ENCODE results near the gene RAB3IL1.

RAB3IL1 gene

DNA sequence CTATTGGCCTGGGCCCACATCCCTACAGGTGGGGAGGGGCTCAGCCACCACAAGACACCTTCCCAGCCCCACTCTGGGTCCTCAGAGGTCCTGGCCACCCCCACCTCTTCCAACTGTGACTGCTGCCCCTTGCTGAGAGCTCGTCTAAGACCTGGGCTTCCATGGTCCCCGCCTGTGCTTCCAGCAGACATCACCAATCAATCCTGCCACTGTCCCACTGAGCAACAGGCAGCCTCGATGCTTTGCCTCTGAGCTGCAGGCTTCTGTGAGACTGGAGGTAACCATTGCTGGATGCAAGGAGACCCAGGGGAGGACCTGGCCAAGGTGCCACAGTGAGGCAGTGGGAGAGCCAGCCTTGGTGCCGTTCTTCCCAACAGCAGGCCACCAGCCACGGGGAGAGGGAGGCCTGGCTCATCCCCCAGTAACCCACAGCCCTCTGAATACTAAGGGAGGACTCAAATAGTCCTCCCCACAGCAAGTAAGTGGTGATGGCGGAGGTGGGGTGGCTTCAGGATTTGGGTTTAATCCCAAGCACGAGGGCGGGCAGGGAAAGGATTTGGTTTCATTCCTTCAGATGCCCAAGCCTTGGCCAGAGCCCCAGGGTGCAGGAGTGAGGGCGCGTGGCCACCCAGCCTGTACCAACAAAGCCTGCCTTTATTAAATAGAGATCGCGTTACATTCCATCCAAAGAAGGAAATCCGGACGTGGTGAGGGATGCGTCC lies 20.5 kb downstream of the RAB3IL1 start:
- no peaks in the 10 kb centered on the region for H3K27me3 ChIP-seq (ENCODE audit: insufficient read depth, low read depth)
- H3K4me2 ChIP-seq, result no peak overlapping the region
- no peak overlapping the region for H2AFZ ChIP-seq (ENCODE audit: low read depth)
- peaks cover 27% of the 10 kb centered on the region for H3K4me1 ChIP-seq (ENCODE audit: low read depth, poor library complexity, severe bottlenecking)
- no peak overlapping the region for H3K4me3 ChIP-seq (IDR thresholded peaks at IDR 0.05; ENCODE audit: insufficient read depth, low read depth, low read length)
- H3K79me2 ChIP-seq (ENCODE audit: insufficient read depth, low read depth), result no peaks in the 10 kb centered on the region
- H3K36me3 ChIP-seq (ENCODE audit: insufficient read depth), result no peaks in the 10 kb centered on the region
- no peaks in the 10 kb centered on the region for H4K20me1 ChIP-seq (ENCODE audit: insufficient read depth)
- TF ChIP-seq, protein P1, sequence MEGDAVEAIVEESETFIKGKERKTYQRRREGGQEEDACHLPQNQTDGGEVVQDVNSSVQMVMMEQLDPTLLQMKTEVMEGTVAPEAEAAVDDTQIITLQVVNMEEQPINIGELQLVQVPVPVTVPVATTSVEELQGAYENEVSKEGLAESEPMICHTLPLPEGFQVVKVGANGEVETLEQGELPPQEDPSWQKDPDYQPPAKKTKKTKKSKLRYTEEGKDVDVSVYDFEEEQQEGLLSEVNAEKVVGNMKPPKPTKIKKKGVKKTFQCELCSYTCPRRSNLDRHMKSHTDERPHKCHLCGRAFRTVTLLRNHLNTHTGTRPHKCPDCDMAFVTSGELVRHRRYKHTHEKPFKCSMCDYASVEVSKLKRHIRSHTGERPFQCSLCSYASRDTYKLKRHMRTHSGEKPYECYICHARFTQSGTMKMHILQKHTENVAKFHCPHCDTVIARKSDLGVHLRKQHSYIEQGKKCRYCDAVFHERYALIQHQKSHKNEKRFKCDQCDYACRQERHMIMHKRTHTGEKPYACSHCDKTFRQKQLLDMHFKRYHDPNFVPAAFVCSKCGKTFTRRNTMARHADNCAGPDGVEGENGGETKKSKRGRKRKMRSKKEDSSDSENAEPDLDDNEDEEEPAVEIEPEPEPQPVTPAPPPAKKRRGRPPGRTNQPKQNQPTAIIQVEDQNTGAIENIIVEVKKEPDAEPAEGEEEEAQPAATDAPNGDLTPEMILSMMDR (conservative IDR thresholded peaks at IDR 0.05; ENCODE audit: low read depth, low read length), result no peak
- H3K9ac ChIP-seq, result no peak overlapping the region
- H3K27ac ChIP-seq, result no peak overlapping the region

DNA sequence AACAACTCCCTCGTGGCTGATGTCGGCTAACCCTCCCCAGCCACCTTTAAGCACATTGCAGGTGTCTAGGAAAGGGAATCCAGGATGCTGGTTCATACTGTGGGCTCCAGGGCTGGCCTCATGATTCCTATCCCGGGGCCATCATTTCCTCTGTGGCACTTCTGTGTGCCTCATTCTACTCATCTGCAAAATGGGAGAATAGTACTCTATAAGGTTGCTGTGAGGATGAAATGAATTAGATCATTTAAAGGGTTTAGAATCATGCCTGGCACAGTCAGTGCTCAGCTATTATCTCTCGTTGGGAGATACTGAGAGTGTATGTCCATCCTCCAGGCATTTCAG lies 21.7 kb downstream of the RAB3IL1 start:
- Histone ChIP-seq H3K9ac (no peak overlapping the region), H3K27ac (no peak overlapping the region), H3K79me2 (ENCODE audit: insufficient read depth, low read depth) (no peaks in the 10 kb centered on the region), H2AFZ (ENCODE audit: low read depth) (no peak overlapping the region), H3K27me3 (ENCODE audit: insufficient read depth, low read depth) (no peaks in the 10 kb centered on the region), H4K20me1 (ENCODE audit: insufficient read depth) (no peaks in the 10 kb centered on the region), H3K4me1 (ENCODE audit: low read depth, poor library complexity, severe bottlenecking) (peaks cover 27% of the 10 kb centered on the region), H3K36me3 (ENCODE audit: insufficient read depth) (no peaks in the 10 kb centered on the region), H3K4me2 (no peak overlapping the region), H3K4me3 (IDR thresholded peaks at IDR 0.05; ENCODE audit: insufficient read depth, low read depth, low read length) (no peak overlapping the region)
- TF ChIP-seq, protein P1 (conservative IDR thresholded peaks at IDR 0.05; ENCODE audit: low read depth, low read length), result no peak

DNA sequence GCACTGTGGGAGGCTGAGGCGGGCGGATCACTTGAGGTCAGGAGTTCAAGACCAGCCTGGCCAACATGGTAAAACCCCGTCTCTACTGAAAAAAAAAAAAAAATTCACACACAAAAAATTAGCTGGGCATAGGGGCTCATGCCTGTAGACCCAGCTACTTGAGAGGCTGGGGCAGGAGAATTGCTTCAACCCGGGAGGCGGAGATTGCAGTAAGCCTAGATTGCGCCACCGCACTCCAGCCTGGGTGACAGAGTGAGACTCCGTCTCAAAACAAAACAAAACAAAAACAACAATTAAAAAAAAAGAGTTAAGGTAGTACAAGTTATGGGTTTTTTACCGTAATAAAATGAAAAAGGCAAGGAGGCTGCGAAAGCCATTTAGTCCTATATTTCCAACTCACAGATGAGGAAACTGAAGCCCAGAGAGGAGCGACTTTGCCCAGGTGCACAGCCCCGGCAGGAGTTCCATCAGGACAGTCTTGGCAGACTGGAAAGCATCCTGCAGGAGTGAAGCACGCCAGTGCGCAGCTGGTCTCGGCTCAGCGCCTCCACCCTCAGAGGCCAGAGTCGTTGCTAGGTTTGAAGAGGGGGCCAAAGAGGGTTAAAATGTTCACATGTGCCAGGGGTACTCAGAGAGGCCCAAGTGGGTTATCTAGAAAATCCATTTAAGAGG lies 22.2 kb downstream of the RAB3IL1 start:
- peaks cover 30% of the 10 kb centered on the region for H3K4me1 ChIP-seq (ENCODE audit: low read depth, poor library complexity, severe bottlenecking)
- no peak overlapping the region for H3K27ac ChIP-seq
- TF ChIP-seq, protein P1 (conservative IDR thresholded peaks at IDR 0.05; ENCODE audit: low read depth, low read length), result no peak
- H3K36me3 ChIP-seq (ENCODE audit: insufficient read depth), result no peaks in the 10 kb centered on the region
- H3K79me2 ChIP-seq (ENCODE audit: insufficient read depth, low read depth), result no peaks in the 10 kb centered on the region
- no peaks in the 10 kb centered on the region for H4K20me1 ChIP-seq (ENCODE audit: insufficient read depth)
- no peak overlapping the region for H3K4me3 ChIP-seq (IDR thresholded peaks at IDR 0.05; ENCODE audit: insufficient read depth, low read depth, low read length)
- H3K27me3 ChIP-seq (ENCODE audit: insufficient read depth, low read depth), result no peaks in the 10 kb centered on the region
- no peak overlapping the region for H3K4me2 ChIP-seq
- H2AFZ ChIP-seq (ENCODE audit: low read depth), result no peak overlapping the region
- no peak overlapping the region for H3K9ac ChIP-seq

DNA sequence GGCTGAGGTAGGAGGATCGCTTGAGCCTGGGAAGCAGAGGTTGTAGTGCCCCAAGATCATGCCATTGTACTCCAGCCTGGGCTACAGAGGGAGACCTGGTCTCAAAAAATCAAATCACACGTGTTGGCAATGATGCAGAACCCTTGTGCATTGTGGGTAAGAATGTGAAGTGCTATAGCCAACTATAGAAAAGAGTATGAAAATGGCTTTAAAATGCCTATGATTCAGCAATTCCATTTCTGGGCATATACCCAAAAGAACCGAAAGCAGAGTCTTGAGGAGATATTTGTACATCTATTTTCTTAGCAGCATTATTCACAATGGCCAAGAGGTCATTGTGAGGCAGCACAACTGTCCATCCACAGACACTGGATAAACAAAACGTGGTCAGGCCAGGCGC lies 23.4 kb downstream of the RAB3IL1 start:
- H3K4me2 ChIP-seq, result no peak overlapping the region; the same call in 1 of the 2 replicates
- TF ChIP-seq, protein P1 (conservative IDR thresholded peaks at IDR 0.05; ENCODE audit: low read depth, low read length), result no peak

More for the DNA sequence above, 23.4 kb downstream of the RAB3IL1 start:
- H2AFZ ChIP-seq (ENCODE audit: low read depth), result no peak overlapping the region
- H3K27ac ChIP-seq, result no peak overlapping the region; the same call in 1 of the 2 replicates
- H4K20me1 ChIP-seq (ENCODE audit: insufficient read depth), result no peaks in the 10 kb centered on the region
- H3K36me3 ChIP-seq (ENCODE audit: insufficient read depth), result no peaks in the 10 kb centered on the region
- H3K79me2 ChIP-seq (ENCODE audit: insufficient read depth, low read depth), result no peaks in the 10 kb centered on the region
- H3K4me1 ChIP-seq (ENCODE audit: low read depth, poor library complexity, severe bottlenecking), result peaks cover 28% of the 10 kb centered on the region
- no peak overlapping the region for H3K4me3 ChIP-seq (IDR thresholded peaks at IDR 0.05; ENCODE audit: insufficient read depth, low read depth, low read length)
- no peaks in the 10 kb centered on the region for H3K27me3 ChIP-seq (ENCODE audit: insufficient read depth, low read depth)
- H3K9ac ChIP-seq, result no peak overlapping the region

Data from KMS-11 (cell line).